Activated CD8-positive, alpha-beta memory T cell treated with anti-CD3 and anti-CD28 coated beads, Interleukin-2, amount 50 U/mL, for 4 hours (primary cell): Measurements from ENCODE around the gene AP4M1.
A peak's percentile ranks its signal among the peaks of the same experiment; 100 is the strongest.

Source experiments
- DNase-seq: peaks from one replicate; pipeline ENCODE4 v3.0.0-alpha.2; 2020

Gene AP4M1

DNA sequence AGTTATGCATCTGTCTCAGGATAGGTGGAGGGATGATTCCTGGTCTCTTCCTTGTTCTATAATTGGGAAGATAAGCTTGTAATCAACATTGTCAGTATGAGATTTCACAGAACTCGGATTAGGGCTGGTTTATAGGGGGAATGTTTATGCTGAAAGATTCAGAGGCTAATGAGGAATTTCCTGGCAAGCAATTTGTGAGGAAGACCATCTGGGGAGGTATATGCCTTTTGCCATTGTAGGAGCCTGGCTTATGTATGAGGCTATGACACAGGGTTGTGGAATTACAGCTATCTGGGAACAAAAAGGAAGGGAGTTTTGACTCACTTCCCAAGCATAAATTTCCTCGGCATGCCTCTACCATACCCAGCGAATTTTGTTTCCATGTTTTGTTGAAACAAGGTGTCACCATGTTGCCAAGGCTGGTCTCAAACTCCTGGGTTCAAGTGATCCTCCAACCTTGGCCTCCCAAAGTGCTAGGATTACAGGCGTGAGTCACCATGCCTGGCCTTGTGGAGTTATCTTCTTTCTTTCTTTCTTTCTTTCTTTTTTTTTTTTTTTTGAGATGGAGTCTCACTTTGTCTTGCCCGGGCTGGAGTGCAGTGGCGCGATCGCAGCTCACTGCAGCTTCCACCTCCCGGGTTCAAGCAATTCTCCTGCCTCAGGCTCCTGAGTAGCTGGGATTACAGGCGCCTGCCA, 14.2 kb upstream of the AP4M1 start:
- DNase-seq = no peak

DNA sequence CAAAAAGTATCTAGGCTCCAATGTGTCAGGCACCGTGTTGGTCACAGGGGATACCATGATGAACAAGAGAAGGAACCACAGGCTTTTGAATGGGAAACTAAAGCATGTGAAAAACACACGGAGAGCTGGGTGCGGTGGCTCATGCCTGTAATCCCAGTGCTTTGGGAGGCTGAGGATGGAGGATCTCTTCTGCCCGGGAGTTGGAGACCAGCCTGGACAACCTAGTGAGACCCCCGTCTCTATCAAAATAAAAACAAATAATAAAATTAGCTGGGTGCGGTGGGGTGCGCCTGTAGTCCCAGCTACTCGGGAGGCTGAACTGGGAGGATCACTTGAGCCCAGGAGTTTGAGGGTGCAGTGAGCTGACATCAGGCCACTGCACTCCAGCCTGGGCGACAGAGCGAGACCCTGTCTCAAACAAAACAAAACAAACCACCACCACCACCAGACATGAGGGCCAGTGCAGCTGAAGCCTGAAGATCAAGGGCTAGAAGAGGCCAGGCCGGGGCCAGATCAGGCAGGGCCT, 13.3 kb upstream of the AP4M1 start:
- no peak for DNase-seq

DNA sequence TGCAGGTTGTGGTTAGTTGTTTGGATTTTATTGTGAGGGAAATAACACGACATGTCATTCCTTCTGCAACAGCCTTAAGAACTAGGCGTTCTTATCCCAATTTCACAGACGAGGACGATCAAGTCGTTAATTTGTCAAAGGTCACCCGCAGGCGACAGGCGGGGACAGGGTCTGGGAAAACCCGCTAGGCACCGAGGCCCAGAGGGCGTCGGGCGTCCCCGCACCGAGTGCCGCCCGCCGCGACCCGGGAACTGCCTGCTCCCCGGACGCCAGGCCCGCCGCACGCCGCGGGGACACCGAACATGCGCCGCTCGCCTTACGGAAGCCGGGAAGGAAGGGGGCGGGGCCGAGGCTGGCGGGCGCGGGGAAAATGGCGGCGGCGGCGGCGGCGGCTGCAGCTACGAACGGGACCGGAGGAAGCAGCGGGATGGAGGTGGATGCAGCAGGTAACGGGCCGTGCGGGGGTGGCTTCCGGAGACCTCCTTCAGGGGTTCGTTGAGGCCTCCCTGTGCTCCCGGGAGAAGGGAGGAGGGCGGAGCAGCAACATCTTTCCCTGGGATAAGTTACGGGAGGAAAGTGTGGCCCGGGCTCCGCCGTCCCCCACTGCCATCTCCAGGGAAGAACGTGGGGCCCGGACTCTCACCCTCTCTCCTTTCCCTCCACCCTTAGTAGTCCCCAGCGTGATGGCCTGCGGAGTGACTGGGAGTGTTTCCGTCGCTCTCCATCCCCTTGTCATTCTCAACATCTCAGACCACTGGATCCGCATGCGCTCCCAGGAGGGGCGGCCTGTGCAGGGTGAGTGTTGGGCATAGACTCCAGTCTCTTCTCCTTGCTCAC, 12.6 kb upstream of the AP4M1 start, which contains the start of gene COPS6:
Gene COPS6 (plus strand): TSS at position 349 of the 837 bp plus-strand sequence. CDS start 22 bp downstream, at position 371.
- DNase-seq = peak; percentile 87

- no peak for DNase-seq
These were observed 11.8 kb upstream of the AP4M1 start for GRCh38 chr7:100089458-100090196.

GRCh38 chr7:100090527-100091410, 10.7 kb upstream of the AP4M1 start:
- DNase-seq = no peak

- DNase-seq = no peak
These were observed 9.8 kb upstream of the AP4M1 start for GRCh38 chr7:100091411-100092181.

DNA sequence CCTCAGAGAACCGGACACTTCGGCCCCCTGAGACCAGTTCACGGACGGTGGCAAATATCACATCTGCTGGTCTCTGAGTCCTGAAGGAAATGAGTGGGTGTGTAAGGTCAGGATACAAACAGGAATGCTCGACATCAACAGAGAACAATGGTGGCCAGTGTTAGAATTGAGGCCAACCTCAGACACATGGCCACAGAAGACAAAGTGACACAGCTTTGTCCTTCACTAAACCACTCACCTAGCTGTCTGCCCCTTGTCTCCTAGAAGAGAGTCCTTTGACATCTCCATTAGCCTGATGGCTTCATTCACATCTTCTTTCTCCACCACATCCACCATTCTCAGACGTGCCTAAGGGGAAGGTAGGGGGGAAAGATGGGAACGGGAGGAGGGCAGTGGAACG, 8.4 kb upstream of the AP4M1 start:
- DNase-seq = no peak

DNA sequence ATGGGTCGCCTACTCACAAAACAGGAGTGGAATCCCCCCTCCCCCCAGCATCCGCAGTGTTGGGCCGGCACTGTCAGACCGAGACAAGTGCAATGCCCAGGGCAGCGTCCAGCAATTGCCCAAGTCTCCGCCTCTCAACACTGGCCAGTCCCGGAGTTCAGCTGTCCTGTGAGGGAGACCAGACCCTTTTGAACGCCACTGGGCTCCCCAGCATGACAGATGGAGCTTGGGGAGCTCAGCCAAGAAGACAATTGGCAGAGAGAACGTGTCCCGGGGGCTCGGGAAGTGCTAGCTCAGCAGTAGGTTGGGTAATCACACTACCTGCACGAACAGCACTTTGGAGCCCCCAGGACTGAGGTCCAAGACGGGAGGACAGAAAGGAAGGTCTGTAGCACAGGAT, 7.9 kb upstream of the AP4M1 start:
- no peak for DNase-seq

- no peak for DNase-seq
These were observed 7.4 kb upstream of the AP4M1 start for GRCh38 chr7:100093925-100094486.

DNA sequence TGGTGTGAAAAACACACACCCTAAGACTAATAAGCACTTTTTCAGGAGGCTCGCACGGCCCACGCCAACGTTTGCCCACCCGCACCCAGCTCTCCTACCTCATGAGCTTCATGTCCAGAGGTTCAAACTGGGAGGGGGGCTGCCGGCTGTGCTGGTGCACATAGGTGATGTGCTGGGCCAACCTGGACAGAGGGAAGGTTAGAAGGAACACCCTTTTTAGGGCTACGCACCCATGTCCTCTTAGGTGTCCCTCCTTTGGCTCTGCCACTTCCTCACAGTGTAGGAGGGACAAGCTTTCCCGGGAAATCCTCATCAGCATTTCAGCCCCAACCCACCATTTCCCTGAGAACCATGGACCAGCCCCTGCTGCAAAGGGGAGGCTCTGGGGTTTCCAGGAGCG, 6.2 kb upstream of the AP4M1 start:
- no peak for DNase-seq

DNA sequence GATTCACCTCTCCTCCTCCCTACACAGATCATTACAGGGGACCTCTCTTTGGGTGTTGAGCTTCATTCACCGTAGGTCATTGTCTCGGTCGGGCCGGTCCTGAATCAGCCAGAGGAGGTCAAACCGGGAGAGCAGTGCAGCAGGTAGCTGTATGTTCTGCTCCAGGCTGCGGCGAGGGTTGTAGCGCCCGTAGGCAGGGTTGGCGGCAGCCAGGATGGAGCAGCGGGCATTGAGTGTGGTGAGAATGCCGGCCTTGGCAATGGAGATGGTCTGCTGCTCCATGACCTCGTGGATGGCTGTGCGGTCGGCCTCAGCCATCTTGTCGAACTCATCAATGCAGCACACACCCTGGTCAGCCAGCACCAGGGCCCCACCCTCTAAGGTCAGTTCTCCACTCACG, 5.7 kb upstream of the AP4M1 start:
- no peak for DNase-seq

- no peak for DNase-seq
These were observed 2.5 kb upstream of the AP4M1 start for GRCh38 chr7:100098913-100099312.

DNA sequence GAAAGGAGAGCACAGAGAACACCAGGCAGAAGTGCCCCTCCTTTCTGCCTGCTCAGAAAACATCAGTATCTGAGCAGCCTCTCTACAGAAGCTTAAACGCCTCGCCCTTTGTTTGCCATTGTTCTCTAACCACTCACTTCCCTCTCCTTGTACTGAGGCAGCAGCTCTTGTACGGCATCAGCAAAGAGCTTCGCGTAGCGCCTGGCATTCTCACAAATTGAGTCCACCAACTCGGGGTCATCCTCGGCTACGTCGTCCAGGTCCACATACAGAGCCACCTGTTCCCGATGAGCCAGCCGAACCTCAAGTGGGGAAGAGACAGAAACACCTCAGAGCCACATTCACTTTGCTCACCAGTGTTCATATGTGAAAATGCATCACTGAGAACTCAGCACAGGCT, 2.0 kb upstream of the AP4M1 start:
- DNase-seq = no peak

GRCh38 chr7:100100420-100101015, 925 bp upstream of the AP4M1 start:
- peak; percentile 83 for DNase-seq

DNA sequence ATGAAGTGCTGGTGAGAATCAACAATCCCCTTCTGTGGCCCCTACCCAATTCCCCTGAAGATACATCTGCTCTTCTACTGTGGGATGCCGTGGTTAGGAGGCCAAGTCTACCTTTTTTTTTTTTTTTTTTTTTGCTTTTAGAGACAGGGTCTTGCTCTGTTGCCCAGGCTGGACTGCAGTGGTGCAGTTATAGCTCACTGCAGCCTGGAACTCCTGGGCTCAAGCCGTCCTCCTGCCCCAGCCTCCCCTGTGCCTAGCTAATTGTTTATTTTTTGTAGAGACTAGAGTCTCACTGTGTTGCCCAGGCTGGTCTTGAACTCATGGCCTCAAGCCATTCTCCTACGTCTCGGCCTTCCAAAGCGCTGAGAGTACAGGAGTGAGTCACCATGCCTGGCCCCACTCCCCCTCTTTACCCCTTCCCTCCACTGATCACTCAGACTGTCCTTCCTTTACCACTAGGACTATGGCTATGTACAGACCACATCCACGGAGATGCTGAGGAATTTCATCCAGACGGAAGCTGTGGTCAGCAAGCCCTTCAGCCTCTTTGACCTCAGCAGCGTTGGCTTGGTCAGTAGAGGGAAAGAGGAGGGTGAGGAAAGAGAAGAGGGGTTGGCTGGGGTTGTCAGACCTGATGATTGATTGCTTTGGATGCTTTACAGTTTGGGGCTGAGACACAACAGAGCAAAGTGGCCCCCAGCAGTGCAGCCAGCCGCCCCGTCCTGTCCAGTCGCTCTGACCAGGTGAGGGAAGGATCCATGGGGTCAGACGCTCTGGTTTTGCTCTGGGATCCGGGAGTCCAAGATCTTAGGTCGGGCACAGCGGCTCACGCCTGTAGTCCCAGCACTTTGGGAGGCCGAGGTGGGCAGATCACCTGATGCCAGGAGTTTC, 1.8 kb downstream of the AP4M1 start:
- DNase-seq = no peak

DNA sequence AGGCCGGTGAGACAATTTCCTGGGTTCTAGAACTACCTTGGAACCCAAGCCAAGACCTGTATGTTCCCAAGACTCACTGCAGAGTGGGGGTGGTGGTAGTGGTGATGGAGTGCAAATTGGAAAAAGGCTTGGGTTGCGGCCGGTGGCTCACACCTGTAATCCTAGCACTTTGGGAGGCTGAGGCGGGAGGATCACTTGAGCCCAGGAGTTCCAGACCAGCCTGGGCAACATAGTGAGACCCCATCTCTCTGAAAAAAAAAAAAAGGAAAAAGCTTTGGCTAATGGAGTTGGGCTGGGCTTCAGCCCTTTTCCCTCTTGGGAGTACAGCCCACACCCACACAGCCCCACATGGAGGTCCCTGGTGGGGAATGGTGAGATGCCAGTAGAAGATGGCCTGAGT, 4.1 kb downstream of the AP4M1 start:
- no peak for DNase-seq

- DNase-seq = no peak
These were observed 5.2 kb downstream of the AP4M1 start for GRCh38 chr7:100106633-100107032.

DNA sequence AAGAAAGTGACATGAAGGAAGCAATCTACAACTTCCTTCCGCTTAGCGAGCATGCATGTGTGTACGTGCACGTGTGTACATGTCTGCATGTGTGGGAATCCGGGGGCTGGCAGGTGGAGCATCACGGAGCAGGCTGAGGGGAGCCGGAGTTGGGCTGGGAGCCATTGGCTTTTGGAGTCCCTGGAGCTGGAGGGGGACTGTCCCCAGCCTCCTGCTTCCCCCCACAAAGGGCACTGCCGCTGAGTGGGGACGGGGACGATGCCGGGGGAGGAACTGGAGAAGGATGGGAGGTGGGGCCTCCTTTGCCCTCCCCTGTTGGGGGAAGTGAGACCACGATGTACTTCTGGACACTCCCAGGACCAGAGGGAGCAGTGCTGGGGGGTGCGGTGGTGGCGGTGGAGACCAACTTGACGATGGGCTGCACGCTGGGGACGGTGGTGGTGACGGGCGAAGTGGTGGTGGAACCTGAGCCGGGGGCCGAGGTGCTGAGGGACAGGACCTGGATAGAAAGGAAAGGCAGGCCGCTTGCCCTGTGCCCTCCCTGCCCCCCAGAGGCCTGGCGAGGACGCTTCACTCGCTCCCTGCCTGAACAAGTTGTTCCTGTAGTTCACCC, 5.8 kb downstream of the AP4M1 start:
- DNase-seq = no peak

DNA sequence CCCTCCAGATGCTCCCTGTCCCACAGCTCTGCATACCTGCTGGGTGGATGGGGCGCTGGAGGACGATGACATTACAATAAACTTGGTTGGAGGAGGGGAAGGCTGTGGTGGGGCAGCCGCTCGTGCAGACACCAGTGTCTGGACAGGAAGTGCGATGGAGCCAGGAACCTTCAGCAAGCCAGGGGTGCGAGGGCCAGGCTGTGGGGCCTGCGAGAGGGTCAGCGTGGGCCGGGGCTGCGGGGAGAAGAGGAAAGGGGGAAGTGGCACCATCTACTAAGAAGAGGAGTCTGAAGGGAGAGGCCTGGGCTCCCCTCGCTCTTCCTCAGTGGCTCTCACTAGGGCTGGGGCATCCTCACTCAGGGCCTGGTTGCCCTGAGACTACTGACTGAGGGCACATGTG, 6.4 kb downstream of the AP4M1 start:
- DNase-seq = no peak
